ENCODE measurements around the gene ELN. TPM values are rescaled to one million over a fixed set of nuclear protein-coding genes. Genes with fewer than 3 reads are reported as not detected.

The ELN gene
- polyA plus RNA-seq, 1 experiment, result 2.1 TPM

DNA sequence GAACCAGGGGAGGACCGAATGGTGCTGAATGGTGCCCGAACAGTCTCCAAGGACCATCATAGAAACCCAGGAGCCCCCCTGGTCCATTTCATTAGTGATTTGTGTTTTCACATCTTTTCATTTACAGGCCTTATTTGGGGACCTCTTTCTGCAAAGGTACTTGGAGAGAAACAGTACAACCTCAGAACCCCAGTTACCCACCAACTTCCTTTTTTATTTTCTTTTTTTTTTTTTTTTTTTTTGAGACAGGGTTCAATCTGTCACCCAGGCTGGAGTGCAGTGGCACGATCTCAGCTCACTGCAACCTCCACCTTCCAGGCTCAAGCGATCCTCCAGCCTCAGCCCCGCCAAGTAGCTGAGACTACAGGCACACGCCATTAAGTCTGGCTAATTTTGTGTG is 13.0 kb upstream of the ELN start:
- no peaks in the 10 kb centered on the region; the same call in 1 of the 2 replicates for H3K9me3 ChIP-seq (ENCODE audit: control insufficient read depth, insufficient read depth, low read length)
- no peaks in the 10 kb centered on the region for H3K27me3 ChIP-seq (ENCODE audit: control insufficient read depth, insufficient read depth, low read length)
- TF ChIP-seq, protein P1, sequence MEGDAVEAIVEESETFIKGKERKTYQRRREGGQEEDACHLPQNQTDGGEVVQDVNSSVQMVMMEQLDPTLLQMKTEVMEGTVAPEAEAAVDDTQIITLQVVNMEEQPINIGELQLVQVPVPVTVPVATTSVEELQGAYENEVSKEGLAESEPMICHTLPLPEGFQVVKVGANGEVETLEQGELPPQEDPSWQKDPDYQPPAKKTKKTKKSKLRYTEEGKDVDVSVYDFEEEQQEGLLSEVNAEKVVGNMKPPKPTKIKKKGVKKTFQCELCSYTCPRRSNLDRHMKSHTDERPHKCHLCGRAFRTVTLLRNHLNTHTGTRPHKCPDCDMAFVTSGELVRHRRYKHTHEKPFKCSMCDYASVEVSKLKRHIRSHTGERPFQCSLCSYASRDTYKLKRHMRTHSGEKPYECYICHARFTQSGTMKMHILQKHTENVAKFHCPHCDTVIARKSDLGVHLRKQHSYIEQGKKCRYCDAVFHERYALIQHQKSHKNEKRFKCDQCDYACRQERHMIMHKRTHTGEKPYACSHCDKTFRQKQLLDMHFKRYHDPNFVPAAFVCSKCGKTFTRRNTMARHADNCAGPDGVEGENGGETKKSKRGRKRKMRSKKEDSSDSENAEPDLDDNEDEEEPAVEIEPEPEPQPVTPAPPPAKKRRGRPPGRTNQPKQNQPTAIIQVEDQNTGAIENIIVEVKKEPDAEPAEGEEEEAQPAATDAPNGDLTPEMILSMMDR (IDR thresholded peaks at IDR 0.05; ENCODE audit: low read depth, low read length), result no peak
- no peak overlapping the region for H3K27ac ChIP-seq (ENCODE audit: low read depth, low read length)
- ChIA-PET POLR2A (no interaction called here), CTCF (interaction anchor here (1.5 kb wide), 1 partner anchor 11 kb away, joined by 11 read pairs; no protein-coding TSS in a partner anchor)
- no peak for DNase-seq (ENCODE audit: low read depth, low spot score)
- no peak overlapping the region for H3K4me3 ChIP-seq (ENCODE audit: low read depth, low read length)

GRCh38 chr7:74015670-74016069 is 12.3 kb upstream of the ELN start:
- POLR2A ChIA-PET, result interaction anchor here (0.7 kb wide), 1 partner anchor 30 kb away, joined by 8 read pairs; no protein-coding TSS in a partner anchor
- Histone ChIP-seq H3K4me3 (ENCODE audit: low read depth, low read length) (no peak overlapping the region), H3K27ac (ENCODE audit: low read depth, low read length) (no peak overlapping the region), H3K27me3 (ENCODE audit: control insufficient read depth, insufficient read depth, low read length) (no peaks in the 10 kb centered on the region), H3K9me3 (ENCODE audit: control insufficient read depth, insufficient read depth, low read length) (no peaks in the 10 kb centered on the region; the same call in 1 of the 2 replicates)
- TF ChIP-seq, protein P1 (IDR thresholded peaks at IDR 0.05; ENCODE audit: low read depth, low read length), result no peak
- no peak for DNase-seq (ENCODE audit: low read depth, low spot score)
- CTCF ChIA-PET, result interaction anchor here (0.7 kb wide), 1 partner anchor 43 kb away, joined by 9 read pairs; no protein-coding TSS in a partner anchor

- no peak for DNase-seq (ENCODE audit: low read depth, low spot score)
- TF ChIP-seq, protein P1 (IDR thresholded peaks at IDR 0.05; ENCODE audit: low read depth, low read length), result no peak
- POLR2A ChIA-PET, result no interaction called here
- H3K4me3 ChIP-seq (ENCODE audit: low read depth, low read length), result no peak overlapping the region
- CTCF ChIA-PET, result interaction anchor here (0.5 to 2.6 kb wide), 2 partner anchors 10 to 20 kb away, joined by 3 to 25 read pairs; no protein-coding TSS in a partner anchor
- no peaks in the 10 kb centered on the region; the same call in 1 of the 2 replicates for H3K9me3 ChIP-seq (ENCODE audit: control insufficient read depth, insufficient read depth, low read length)
- no peak overlapping the region for H3K27ac ChIP-seq (ENCODE audit: low read depth, low read length)
- H3K27me3 ChIP-seq (ENCODE audit: control insufficient read depth, insufficient read depth, low read length), result no peaks in the 10 kb centered on the region
Measured at GRCh38 chr7:74017125-74017524, 10.8 kb upstream of the ELN start.

DNA sequence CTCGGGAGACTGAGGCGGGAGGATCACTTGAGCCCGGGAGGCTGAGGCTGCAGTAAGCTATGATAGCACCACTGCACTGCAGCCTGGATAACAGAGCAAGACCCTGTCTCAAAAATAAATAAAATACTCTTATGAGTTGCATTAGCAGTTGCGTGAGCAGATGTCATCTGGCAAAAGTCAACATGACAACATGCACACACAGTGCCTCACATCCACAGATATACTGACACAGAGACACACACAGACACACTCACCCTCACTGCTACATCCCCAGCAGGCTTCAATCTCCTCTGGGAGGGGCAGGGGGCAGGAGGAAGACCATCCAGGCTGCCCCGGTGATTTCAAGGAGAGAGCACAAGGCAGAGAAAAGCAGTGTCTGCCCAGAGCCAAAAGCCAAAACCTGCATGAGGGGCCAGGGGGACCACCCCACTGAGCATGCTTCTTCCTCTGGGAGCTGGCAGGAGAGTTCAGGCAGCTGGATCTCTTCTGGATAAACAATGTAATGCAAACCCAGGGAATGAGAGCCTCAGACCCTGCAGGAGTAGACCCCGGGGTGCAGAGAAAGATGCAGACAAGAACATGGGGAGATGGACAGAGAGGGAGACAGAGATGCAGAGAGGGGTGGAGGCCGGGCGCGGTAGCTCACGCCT is 9.6 kb upstream of the ELN start:
- CTCF ChIA-PET, result interaction anchor here (2.6 kb wide), 1 partner anchor 8 kb away, joined by 25 read pairs; no protein-coding TSS in a partner anchor
- DNase-seq (ENCODE audit: low read depth, low spot score), result no peak
- Histone ChIP-seq H3K4me3 (ENCODE audit: low read depth, low read length) (no peak overlapping the region), H3K9me3 (ENCODE audit: control insufficient read depth, insufficient read depth, low read length) (no peaks in the 10 kb centered on the region), H3K27me3 (ENCODE audit: control insufficient read depth, insufficient read depth, low read length) (no peaks in the 10 kb centered on the region), H3K27ac (ENCODE audit: low read depth, low read length) (no peak overlapping the region)
- POLR2A ChIA-PET, result no interaction called here
- TF ChIP-seq, protein P1 (IDR thresholded peaks at IDR 0.05; ENCODE audit: low read depth, low read length), result no peak

GRCh38 chr7:74019149-74019548 is 8.8 kb upstream of the ELN start:
- Histone ChIP-seq H3K27ac (ENCODE audit: low read depth, low read length) (no peak overlapping the region), H3K4me3 (ENCODE audit: low read depth, low read length) (no peak overlapping the region), H3K9me3 (ENCODE audit: control insufficient read depth, insufficient read depth, low read length) (no peaks in the 10 kb centered on the region), H3K27me3 (ENCODE audit: control insufficient read depth, insufficient read depth, low read length) (no peaks in the 10 kb centered on the region)
- TF ChIP-seq, protein P1 (IDR thresholded peaks at IDR 0.05; ENCODE audit: low read depth, low read length), result no peak
- CTCF ChIA-PET, result interaction anchor here (2.6 kb wide), 1 partner anchor 8 kb away, joined by 25 read pairs; no protein-coding TSS in a partner anchor
- no peak for DNase-seq (ENCODE audit: low read depth, low spot score)
- POLR2A ChIA-PET, result no interaction called here
